Measurements from ENCODE around the gene HS3ST2. TPM values are rescaled to one million over a fixed set of nuclear protein-coding genes. Genes with fewer than 3 reads are reported as not detected.

HS3ST2 gene
- total and polyA plus RNA-seq, 2 of the 8 experiments (the other 6 are each of a cell fraction or from before 2014, with no cell fraction given) = 1.7 to 3.7 TPM

DNA sequence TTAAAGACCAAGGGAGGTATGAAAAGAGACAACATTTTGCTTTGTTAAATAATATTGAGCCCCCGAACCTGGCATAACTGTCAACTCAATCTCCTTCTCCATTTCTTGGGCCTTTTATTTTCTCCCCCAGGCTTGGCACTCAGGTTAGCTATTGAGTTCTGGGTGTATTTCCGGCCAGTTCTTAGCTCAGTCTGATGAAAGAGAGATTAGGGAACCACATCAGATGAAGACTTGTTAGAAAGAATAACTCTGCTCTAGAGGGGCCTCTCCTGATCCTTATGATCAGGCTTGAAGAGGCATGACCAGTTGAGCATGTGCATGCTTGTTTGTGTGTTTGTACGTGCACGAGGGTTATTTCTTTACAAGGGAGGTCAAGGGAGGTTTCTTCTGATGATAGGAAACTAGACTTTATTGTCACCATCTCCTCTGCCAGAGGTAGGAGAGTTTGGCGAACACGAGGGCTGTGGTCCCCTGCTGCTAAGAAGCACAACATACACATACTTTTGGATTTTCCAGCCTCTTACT is 29.2 kb upstream of the HS3ST2 start:
- CTCF ChIA-PET (ENCODE audit: partially characterized antibody) = no interaction called here
- H3K4me1 ChIP-seq (replicated peaks in 1 of 4; ENCODE audit: control insufficient read depth in 3 of 4, insufficient read depth in 4 of 4, low read length in 3 of 4) = peaks cover 0 to 6% (median 5%) of the 10 kb centered on the region in 4 experiments; a peak in 3 of 7 replicates
- no peak overlapping the region for H3K14ac ChIP-seq (ENCODE audit: insufficient read length)
- no peak overlapping the region for H2AK5ac ChIP-seq (ENCODE audit: low read depth, low read length)
- POLR2A ChIA-PET (ENCODE audit: partially characterized antibody) = no interaction called here
- no peak overlapping the region for H2BK20ac ChIP-seq (ENCODE audit: low read length)
- no peaks in the 10 kb centered on the region for H3K36me3 ChIP-seq (ENCODE audit: control insufficient read depth in 2 of 4, insufficient read depth in 4 of 4, low read length in 3 of 4)
- no peak overlapping the region for H3K23ac ChIP-seq (ENCODE audit: insufficient read length)
- 86% methylated on average over 6 of the region's 6 CpGs; no CpG with 5 or more reads in 1 of the 2 experiments for WGBS, 2 experiments (ENCODE audit: extremely low coverage in 1 of 2, insufficient coverage in 1 of 2, insufficient read length in 1 of 2, insufficient replicate concordance in 2 of 2, low coverage in 1 of 2, low lambda C conversion rate in 2 of 2, missing lambda C conversion rate in 1 of 2)
- no peak overlapping the region for H3K4ac ChIP-seq (replicated peaks; ENCODE audit: insufficient read length, low read depth, low read length)
- H4K5ac ChIP-seq (ENCODE audit: insufficient read length, low read depth, low read length) = no peak overlapping the region
- no peaks in the 10 kb centered on the region for H4K20me1 ChIP-seq (replicated peaks in 1 of 2; ENCODE audit: control insufficient read depth in 1 of 2, insufficient read depth in 2 of 2, low read length in 2 of 2)
- DNase-seq (ENCODE audit: low read depth in 1 of 2, low spot score in 2 of 2) (no peak), FAIRE-seq (no peak)
- no peak overlapping the region for H3K4me3 ChIP-seq (ENCODE audit: extremely low read depth in 1 of 4, insufficient read depth in 2 of 4, low read depth in 3 of 4, low read length in 4 of 4)
- no peak overlapping the region for H3K56ac ChIP-seq (replicated peaks; ENCODE audit: insufficient read length, low read depth, low read length)
- no peak overlapping the region for H3K4me2 ChIP-seq (ENCODE audit: insufficient read depth in 1 of 2, low read depth in 2 of 2, low read length in 2 of 2)
- TF ChIP-seq SIN3A (conservative IDR thresholded peaks at IDR 0.05 in 1 of 2, IDR thresholded peaks at IDR 0.05 in 1 of 2; ENCODE audit: low read depth in 1 of 2, low read length in 2 of 2) (no peak), CBX5 (IDR thresholded peaks at IDR 0.05; ENCODE audit: low read depth, low read length) (no peak), SAP30 (IDR thresholded peaks at IDR 0.05; ENCODE audit: insufficient read depth, insufficient replicate concordance, low read length) (no peak), RBBP5 (IDR thresholded peaks at IDR 0.05; ENCODE audit: borderline replicate concordance, low read depth, low read length) (no peak), RNF2 (IDR thresholded peaks at IDR 0.05; ENCODE audit: borderline replicate concordance, low read depth, low read length, missing control alignments, poor library complexity, severe bottlenecking) (no peak)
- TF ChIP-seq, protein P1, sequence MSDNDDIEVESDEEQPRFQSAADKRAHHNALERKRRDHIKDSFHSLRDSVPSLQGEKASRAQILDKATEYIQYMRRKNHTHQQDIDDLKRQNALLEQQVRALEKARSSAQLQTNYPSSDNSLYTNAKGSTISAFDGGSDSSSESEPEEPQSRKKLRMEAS (IDR thresholded peaks at IDR 0.05) = no peak
- H3K18ac ChIP-seq (ENCODE audit: extremely low read depth, low read length) = no peak overlapping the region
- no peak overlapping the region for H2BK120ac ChIP-seq (replicated peaks; ENCODE audit: low read depth, low read length)
- H4K91ac ChIP-seq (replicated peaks; ENCODE audit: insufficient read length, low read length) = no peak overlapping the region
- H2AFZ ChIP-seq (ENCODE audit: low read length) = no peak overlapping the region
- no peak overlapping the region for H2BK12ac ChIP-seq (ENCODE audit: low read depth, low read length)
- H2BK5ac ChIP-seq (ENCODE audit: low read depth, low read length) = no peak overlapping the region
- H3K9me3 ChIP-seq (ENCODE audit: insufficient read depth in 2 of 2, low read depth in 1 of 2, low read length in 1 of 2) = no peaks in the 10 kb centered on the region
- no peaks in the 10 kb centered on the region for H3K27me3 ChIP-seq (replicated peaks in 1 of 4; ENCODE audit: control insufficient read depth in 3 of 4, extremely low read depth in 1 of 4, insufficient read depth in 3 of 4, low read length in 3 of 4)
- H3K27ac ChIP-seq (ENCODE audit: low read depth, low read length) = no peak overlapping the region
- no peaks in the 10 kb centered on the region; the same call in 1 of the 2 replicates for H3K23me2 ChIP-seq (ENCODE audit: low read depth, low read length)
- H4K8ac ChIP-seq (ENCODE audit: extremely low read depth, insufficient read depth, low read length) = no peak overlapping the region
- H3K79me2 ChIP-seq (ENCODE audit: control insufficient read depth in 1 of 2, insufficient read depth in 2 of 2, low read length in 2 of 2) = no peaks in the 10 kb centered on the region
- H3K79me1 ChIP-seq (ENCODE audit: low read depth, low read length) = no peaks in the 10 kb centered on the region
- no peak overlapping the region for H2BK15ac ChIP-seq (ENCODE audit: low read length)
- no peak overlapping the region for H3K9ac ChIP-seq (replicated peaks in 1 of 4; ENCODE audit: extremely low read depth in 1 of 4, low read depth in 3 of 4, low read length in 3 of 4)
